Stimulated activated CD4-positive, alpha-beta T cell treated with anti-CD3 and anti-CD28 coated beads, Interleukin-4, amount 100 ng/mL, for 24 hours (primary cell): Measurements from ENCODE around the gene ZFAND5.

ENCODE experiments used
- DNase-seq: peaks from one replicate; pipeline ENCODE4 v3.0.0-alpha.2; 2020

Gene ZFAND5

DNA sequence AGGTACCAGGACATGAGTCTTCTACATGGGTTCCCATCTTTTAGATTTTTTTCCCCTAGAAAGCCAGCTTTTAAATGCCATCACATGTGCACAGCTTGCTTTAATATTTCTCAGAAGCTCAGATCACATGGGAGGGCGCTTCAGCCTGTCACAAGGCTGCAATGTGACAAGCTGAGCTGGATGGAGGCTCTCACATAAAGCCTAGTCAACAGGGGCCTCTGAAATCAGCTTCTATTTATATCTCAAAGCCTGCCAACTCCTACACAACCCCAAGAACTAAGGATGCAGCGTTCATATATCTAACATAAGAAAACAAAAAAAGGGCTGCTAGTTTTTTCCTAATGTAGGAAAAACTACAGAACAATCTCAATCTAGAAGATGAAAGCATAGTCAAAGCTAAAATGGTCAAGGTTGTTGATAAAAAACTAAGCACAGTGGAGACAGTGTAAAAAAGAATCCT is 2.3 kb downstream of the ZFAND5 start:
- peak; percentile 59 for DNase-seq

GRCh38 chr9:72362118-72362531 is 2.9 kb downstream of the ZFAND5 start:
- DNase-seq, result no peak

- DNase-seq, result no peak
These were observed 3.8 kb downstream of the ZFAND5 start for GRCh38 chr9:72361217-72361616.

- DNase-seq, result no peak
These were observed 4.7 kb downstream of the ZFAND5 start for GRCh38 chr9:72360324-72360723.

GRCh38 chr9:72356041-72356582 is 8.9 kb downstream of the ZFAND5 start:
- DNase-seq, result no peak

DNA sequence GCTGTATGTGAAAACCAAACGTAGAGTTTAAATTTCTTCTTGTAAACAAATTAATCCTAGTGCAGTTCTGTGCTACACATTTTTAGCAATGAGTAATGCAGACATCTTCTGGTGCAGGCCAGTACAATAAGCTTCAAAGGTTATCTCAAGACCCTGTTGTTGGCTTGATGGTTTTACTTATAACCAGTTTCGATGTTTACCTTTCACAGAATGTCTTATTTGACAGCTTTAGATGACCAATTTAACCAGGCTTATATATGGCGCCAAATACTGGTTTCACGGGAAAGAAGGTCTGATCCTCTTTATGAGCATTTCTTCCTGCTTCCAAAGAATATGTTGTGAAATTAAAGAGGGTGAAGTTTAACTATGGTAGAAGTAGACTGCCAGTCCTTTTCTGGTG is 9.9 kb downstream of the ZFAND5 start:
- no peak for DNase-seq

GRCh38 chr9:72354704-72355103 is 10.3 kb downstream of the ZFAND5 start:
- DNase-seq, result no peak

GRCh38 chr9:72353455-72354116 is 11.4 kb downstream of the ZFAND5 start:
- no peak for DNase-seq

DNA sequence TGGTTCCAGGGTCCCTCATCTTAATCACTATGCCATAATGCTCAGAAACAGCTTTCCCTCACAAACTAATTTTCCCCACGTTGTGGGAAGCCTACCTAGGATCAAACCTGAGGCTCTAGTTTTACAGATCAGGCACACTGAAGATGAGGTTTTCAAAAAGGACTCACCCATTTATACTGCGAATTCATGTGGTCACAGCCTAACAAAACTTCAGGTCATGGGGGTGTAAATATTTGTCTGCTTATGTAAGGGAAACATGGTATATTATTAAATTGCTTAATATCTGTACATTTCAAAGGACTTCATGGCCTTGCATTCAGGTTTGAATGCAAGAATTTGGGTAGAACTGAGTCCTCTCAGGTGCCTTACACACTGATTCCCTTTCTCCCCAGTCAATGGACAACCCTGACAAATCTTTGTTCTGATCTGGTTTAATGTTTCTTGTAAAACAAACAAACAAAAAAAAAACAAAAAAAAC is 12.1 kb downstream of the ZFAND5 start:
- no peak for DNase-seq

DNA sequence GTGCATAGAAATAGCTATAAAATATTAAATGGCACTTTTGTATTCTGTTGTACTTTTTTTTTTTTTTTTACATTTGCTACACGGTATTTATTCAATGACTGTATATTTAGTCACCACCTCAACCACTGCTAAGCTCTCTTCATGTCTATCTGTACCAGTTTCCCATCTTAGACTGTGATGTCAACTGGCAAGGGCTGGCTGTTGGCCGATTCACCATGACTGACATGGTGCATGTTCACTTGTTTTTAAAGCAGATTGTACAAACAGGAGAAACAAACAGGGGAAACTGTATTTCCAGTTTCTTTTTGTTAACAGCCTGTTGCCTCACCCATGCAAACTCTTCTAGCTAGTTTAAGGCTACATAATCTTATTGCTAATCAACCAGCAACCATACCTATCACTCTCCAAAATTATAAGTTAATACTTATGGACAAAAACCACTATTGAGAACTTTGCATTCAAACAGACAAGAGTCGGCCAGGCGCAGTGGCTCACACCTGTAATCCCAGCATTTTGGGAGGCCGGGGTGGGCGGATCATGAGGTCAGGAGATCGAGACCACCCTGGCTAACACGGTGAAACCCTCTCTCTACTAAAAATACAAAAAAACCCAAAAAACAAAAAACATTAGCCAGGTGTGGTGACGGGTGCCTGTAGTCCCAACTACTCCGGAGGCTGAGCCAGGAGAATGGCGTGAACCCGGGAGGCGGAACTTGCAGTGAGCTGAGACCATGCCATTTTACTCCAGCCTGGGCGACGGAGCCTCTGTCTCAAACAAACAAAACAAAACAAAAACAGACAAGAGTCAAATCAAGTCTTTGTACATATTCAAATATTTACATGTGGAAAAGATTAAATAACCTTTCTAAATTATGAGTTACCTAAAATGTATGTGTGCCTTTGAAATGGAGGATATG is 13.2 kb downstream of the ZFAND5 start:
- no peak for DNase-seq

GRCh38 chr9:72349911-72350310 is 15.1 kb downstream of the ZFAND5 start:
- no peak for DNase-seq

DNA sequence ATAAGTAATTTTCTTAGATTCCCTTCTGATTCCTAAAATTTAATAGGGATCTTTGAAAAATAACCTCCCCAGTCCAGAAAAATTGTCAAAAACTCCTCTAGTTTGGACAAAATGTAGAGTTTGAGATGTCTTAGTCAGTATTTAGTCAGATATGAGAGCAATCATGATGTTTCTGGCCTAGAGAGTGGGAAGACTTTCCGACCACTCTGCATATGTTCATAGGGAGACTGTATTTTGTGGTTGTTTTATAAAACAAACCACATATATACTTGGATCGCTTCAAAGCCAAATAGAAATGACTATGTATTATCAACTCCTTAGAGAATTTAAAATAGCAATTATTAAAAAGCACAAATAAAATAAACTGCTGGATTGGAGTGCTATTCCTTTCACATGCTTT is 15.8 kb downstream of the ZFAND5 start:
- DNase-seq, result peak; percentile 8

DNA sequence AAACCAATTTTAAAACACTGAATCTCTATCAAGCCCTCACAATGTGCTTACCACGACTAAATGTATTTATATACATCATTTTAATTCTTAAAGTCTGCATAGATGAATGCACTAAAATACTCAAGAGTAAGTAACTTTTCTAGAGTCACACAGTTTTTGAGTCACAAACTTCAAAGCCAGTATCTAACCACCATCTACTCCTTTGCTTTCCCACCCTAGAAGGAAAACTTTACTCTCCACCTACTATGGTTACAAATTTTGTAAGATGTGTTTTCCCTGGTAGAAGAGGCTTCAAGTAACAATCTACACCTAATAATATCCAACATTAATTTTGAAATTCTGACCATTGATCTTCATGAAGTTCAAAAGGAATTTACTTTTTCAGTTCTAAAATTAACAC is 18.7 kb downstream of the ZFAND5 start:
- DNase-seq, result no peak

- no peak for DNase-seq
These were observed 26.4 kb downstream of the ZFAND5 start for GRCh38 chr9:72338631-72339030.

- no peak for DNase-seq
These were observed 27.7 kb downstream of the ZFAND5 start for GRCh38 chr9:72337286-72337685.

GRCh38 chr9:72334658-72335337 is 30.2 kb downstream of the ZFAND5 start:
- DNase-seq, result no peak

- DNase-seq, result no peak
These were observed 31.3 kb downstream of the ZFAND5 start for GRCh38 chr9:72333709-72334108.

DNA sequence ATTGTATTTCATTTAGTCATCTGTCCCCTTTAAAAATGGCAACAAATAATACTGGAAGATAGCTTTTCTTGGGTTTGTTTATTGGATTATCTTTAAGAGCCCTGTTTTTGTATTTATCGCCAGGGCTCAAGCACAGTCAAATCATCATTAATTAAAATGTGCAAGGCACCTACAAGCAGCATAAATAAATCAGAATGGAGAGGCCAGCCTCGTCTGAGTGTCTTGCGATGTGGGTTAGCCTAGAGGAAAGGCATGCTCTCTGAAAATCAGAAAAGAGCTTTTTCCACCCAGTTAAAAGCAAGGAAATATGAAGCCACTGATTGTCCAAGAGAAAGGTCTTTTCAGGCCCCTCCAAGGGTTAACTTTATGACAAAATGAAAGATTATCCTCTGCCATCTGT is 31.8 kb downstream of the ZFAND5 start:
- no peak for DNase-seq

DNA sequence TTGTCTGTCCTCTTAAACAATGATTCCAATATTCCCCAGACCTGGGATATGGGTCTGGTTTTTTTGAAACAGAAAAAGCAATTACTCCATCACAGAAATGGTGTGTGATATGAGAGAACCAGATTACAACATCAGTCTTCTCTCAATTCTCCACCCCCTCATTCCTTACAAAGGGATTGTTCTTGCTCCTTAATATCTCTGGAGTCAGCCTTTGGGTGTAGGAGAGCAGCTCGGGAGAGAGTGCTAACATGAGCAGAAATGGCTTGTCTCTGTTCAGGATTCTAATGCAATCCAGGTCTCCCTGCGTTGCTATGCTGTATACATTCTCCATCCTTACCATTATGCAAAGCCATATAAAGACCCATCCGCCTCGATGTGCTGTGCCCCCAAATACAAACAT is 32.7 kb downstream of the ZFAND5 start:
- DNase-seq, result no peak

DNA sequence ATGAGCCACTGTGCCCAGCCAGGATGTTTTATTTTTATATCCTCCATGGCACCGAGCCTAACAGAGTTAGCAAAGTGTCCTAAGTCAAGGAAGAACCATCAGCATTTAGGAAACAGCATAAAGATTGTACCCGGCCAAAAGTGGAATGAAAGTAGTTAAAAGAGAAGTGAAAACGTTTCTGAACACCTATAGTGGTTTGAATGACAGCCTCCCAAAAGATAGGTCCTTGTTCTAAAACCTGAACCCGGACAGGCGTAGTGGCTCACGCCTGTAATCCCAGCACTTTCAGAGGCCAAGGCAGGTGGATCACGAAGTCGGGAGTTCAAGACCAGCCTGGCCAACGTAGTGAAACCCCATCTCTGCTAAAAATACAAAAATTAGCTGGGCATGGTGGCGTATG is 37.4 kb downstream of the ZFAND5 start:
- DNase-seq, result no peak

GRCh38 chr9:72326641-72327040 is 38.4 kb downstream of the ZFAND5 start:
- no peak for DNase-seq

- DNase-seq, result no peak
These were observed 40.0 kb downstream of the ZFAND5 start for GRCh38 chr9:72324974-72325373.

- DNase-seq, result no peak
These were observed 42.3 kb downstream of the ZFAND5 start for GRCh38 chr9:72322678-72323077.
